Measurements from ENCODE around the gene VSTM5.

VSTM5 gene

GRCh38 chr11:93842034-93842433 lies 8.4 kb downstream of the VSTM5 start:
- DNase-seq: no peak

- no peak for DNase-seq
These were observed 9.0 kb downstream of the VSTM5 start for GRCh38 chr11:93841446-93841845.

DNA sequence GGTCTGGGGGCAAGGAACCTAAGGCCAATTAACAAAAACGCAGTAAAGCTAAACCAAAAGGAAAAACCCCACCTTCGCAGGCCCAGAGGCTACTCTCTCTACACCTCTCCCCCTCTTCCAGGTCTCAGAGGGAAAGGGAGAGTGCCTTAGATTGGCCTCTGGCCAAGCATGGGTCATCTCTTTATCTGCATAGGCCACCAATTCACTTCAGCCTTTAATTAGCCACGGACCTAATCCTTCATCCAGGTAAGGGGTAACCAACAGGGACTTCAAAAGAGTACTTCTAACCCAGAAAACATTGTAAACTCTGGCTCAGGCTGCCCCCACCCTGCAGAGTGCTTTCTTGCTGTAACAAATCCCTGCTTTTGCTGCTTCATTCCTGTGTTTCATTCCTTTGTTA lies 9.4 kb downstream of the VSTM5 start:
- DNase-seq: no peak

GRCh38 chr11:93840180-93840579 lies 10.2 kb downstream of the VSTM5 start:
- no peak for DNase-seq

GRCh38 chr11:93838967-93839366 lies 11.5 kb downstream of the VSTM5 start:
- no peak for DNase-seq

- DNase-seq: no peak
These were observed 17.6 kb downstream of the VSTM5 start for GRCh38 chr11:93832780-93833179.

DNA sequence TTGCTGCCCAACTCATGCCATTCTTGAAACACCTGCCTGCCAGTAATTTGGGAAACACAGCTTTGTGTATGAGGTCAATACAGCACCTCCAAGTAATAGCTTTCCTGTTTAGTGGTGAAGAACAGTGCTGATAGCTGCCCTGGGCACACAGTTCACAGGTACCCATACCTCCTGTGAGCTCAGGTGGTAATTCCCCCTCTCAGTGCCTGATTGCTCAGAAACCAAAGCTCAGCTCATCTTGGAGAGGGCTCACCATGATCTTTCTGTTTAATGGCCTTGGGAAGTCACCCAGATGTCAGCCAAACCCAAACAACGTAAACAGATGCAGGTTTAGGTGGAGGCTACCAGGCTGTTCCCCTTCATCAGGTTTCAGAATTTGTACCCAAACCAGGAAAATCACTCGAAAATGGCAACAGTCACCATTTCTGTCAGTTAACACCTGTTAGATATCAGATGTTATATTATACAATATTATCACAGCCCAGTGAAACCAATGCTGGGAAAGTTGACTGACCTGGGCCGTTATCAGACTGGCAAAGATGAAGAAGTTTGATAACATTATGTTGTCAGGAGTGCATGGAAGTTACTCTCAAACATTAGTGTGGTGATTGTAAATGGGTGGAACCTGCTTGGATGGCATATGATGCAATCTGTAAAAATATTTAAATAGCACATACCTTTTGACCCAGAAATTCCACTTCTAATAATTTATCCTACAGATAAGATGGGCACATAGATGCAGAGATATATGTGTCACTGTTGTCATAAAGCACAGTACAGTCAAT lies 18.9 kb downstream of the VSTM5 start:
- DNase-seq: no peak

DNA sequence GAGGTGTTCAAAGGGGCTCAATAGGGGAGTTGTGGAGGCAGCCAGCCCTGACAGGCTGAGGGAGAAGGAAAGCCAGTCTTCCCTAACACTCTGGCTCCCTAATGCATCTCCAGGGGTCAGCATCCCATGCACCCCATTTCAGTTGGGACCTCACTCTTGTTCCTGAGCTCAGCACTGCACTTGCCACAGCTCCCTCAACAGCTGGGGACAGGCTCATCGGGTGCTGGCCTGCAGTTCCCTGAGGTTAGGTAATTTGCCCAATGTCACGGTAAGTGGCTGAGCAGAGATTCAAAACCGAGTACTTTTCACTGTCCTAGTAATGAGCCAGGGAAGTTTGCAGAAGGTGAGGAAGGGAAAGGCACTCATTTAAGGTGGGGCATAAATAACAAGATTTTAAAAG lies 20.8 kb downstream of the VSTM5 start:
- no peak for DNase-seq

- DNase-seq: no peak
These were observed 23.1 kb downstream of the VSTM5 start for GRCh38 chr11:93827363-93827762.

DNA sequence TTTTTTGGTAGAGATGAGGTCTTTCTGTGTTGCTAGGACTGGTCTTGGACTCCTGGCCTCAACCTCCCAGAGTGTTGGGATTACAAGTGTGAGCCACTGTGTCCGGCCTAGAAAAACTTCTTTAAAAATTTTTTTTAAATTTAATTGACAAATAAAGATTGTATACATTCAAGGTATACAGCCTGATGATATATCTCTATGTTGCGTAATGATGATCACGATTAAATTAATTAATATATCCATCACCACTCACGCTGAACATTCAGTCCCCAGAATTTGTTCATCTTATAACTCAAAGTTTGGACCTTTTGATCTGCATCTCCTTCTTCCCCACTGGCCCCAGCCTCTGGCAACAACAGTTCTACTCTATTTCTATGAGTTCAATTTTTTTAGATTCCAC lies 27.2 kb downstream of the VSTM5 start:
- DNase-seq: no peak

GRCh38 chr11:93822359-93822758 lies 28.1 kb downstream of the VSTM5 start:
- no peak for DNase-seq

DNA sequence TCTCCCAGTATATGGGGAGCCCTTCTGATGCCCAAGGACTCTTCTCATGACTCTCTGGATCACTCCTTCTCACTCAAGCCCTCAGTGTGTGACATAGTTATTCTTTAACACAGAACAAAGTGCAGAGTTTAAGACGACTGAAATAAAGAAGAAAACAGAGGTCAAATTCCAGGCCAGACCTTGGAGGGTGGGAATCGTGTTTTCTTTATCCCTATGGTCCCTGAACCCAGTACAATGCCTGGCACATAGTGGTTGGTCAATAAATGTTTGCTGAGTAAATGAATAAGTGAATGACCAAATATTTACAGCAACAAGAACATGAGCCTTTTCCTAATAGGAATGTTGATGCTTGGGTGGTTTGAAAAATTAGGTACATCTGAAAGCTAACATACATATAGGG lies 28.8 kb downstream of the VSTM5 start:
- no peak for DNase-seq

- no peak for DNase-seq
These were observed 29.6 kb downstream of the VSTM5 start for GRCh38 chr11:93820847-93821246.

DNA sequence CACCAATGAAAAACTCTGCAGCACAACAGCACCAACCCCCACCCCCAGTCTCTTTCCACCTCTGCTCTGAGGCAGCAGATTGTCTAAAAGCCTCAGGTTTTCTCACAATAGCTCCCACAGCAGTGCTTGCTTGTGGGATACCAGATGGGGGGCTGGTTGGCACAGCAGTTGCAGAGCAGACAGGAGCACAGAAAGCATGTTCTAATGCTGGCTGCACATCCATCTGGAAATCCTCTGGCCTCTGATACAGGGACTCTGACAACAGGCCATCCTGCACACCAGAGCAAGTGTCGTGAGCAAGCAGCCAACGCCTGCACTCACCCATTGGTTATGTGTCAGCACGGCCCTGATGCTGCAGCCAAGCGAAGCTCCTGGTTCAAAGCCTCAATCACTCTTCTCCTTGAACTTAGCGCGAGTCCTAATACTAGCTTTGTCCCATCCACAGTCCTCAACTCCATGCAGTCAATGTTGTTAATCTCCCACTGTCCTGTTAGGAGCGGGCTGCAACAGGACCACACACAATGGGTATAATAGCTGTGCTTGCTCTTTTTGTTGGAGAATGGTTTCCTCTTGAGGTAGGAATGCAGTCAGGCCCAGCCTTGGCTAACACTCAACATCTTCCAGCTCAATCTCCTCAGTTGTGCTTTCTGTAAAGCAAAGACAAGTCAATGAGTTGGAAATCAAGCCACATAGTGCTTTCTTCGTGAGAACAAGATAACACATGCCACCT lies 30.3 kb downstream of the VSTM5 start:
- DNase-seq: no peak

GRCh38 chr11:93817426-93818348 lies 32.7 kb downstream of the VSTM5 start:
- no peak for DNase-seq

GRCh38 chr11:93814966-93815633 lies 35.3 kb downstream of the VSTM5 start:
- no peak for DNase-seq

- no peak for DNase-seq
These were observed 36.4 kb downstream of the VSTM5 start for GRCh38 chr11:93813974-93814373.

DNA sequence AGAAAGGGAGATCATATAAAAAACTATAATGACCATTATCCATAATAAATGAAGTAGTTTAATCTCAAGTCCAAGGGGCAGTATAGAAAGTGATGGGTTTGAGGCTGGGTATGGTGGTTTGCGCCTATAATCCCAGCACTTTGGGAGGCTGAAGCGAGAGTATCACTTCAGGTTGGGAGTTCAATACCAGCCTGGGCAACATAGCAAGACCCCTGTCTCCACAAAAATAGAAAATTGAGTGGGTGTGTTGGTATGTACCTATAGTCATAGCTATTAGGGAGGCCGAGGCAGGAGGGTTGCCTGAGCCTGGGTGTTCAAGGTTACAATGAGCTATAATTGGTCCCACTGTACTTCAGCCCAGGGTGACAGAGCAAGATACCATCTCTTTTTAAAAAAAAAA lies 42.4 kb downstream of the VSTM5 start:
- DNase-seq: no peak

DNA sequence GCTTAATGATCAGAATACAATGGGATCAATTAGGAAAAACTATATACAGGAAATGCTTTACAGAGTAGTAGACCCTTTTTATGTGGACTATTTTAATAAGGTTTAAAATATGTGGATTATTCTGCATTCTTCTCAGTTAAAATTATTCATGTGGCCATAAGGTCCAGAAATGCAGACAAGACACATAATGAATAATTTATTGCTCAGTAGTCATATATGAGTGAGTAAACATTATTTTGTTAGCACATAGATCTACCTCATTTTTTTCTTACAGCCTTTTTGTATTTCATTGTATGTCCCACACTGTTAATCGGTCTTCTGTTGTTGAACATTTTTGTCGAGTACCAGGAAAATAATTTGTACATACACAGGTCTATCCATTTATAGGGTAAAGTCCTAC lies 45.5 kb downstream of the VSTM5 start:
- DNase-seq: no peak

DNA sequence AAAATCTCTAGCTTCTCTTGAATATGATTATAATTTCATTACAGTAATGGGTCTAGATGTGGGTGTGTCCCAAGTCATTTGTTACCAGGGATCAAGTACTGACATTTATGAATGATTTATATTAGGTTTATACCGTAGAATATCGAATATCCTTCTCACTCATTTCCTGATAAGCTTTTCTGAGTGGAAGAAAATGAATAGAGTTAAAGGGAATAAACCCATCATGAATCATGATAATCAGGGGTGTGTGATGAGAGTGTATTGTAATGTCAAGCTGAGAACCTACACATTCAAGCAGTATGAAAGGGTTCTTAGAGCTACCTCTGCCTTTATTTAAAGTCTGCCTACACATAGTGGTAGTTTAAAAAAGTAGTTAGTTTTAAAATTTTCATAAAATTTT lies 49.1 kb downstream of the VSTM5 start:
- DNase-seq: no peak

DNA sequence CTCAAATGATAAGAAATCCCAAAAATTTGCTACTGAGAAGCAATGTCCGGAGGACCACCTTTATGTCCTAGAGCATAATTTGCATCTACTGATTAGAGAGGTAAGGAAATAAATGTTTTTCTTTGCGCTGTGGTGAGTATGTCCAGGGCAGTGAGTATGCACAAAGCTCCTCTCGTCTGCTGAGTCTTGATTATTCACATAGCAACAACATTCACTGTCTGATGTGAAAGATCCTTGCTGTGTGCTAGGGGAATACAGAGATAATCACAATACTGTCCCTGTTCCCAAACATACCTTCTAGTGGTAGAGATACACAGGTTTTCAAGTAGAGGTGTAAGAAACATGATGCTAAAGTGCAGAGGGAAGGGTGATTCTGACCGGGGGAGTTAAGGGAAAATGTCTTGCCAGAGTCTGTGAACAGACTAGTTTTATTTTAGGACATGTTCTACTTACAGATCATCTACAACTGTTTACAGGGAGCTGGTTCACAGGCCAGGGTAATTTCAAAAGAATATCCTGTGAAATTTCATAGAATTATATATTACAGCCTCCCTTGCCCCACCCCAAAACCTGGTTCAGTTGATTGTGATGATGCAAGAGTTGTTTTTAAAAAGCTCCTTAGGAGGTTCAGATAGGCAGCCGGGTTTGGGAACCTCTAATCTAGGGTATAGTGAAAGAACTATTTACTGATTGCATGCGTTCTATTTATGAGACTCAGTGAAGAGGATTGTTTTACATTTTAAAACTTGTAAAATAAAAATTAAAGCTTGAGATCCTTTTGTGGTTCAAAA lies 53.8 kb downstream of the VSTM5 start:
- no peak for DNase-seq

DNA sequence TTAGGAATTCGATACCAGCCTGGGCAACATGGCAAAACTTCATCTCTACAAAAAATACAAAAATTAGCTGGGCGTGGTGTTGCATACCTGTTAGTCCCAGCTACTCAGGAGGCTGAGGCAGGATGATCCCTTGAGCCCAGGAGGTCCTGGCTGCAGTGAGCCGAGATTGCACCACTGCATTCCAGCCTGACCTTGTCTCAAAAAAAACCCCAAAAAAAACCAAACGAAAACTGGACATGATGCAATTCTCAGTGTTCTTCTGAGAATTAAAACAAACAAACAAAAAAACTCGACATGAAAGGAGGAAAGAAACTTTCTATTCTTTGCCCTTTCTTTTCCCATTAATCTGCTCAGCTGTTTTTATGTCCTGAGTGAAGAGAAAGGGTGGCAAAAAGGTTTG lies 58.9 kb downstream of the VSTM5 start:
- no peak for DNase-seq

All from effector CD8-positive, alpha-beta T cell (primary cell).